Neural progenitor cell (in vitro differentiated cells): ENCODE data around the gene CCSER1. TPM values are rescaled to one million over a fixed set of nuclear protein-coding genes. Genes with fewer than 3 reads are reported as not detected.

Source experiments
- DNase-seq: peaks from one replicate; pipeline ENCODE4 v3.0.0-alpha.2; 2016; ENCODE audit warnings: low spot score
- H2AFZ ChIP-seq: fragments of 200-600 bp; sonication (generic); replicated peaks from 2 replicates; pipeline ENCODE4 v1.6.1; 2016; ENCODE audit warnings: antibody characterized with exemption
- H3F3A ChIP-seq: fragments of 200-600 bp; sonication (generic); 2 replicates; pipeline ENCODE4 v1.6.1; 2016; ENCODE audit warnings: antibody characterized with exemption, low read depth
- H3K27ac ChIP-seq: fragments of 200-600 bp; sonication (generic); 2 replicates; pipeline ENCODE4 v1.5.1; 2016; ENCODE audit warnings: mild to moderate bottlenecking
- H3K27me3 ChIP-seq: fragments of 200-600 bp; sonication (generic); 2 replicates; pipeline ENCODE4 v1.6.1; 2016; ENCODE audit warnings: mild to moderate bottlenecking, moderate library complexity
- H3K36me3 ChIP-seq: fragments of 200-600 bp; sonication (generic); 2 replicates; pipeline ENCODE4 v1.5.1; 2016
- H3K4me1 ChIP-seq: fragments of 200-600 bp; sonication (generic); 2 replicates; pipeline ENCODE4 v1.6.1; 2016; ENCODE audit warnings: mixed run types
- H3K4me2 ChIP-seq: fragments of 200-600 bp; sonication (generic); 2 replicates; pipeline ENCODE4 v1.6.1; 2016
- H3K4me3 ChIP-seq: fragments of 200-600 bp; sonication (generic); 2 replicates; pipeline ENCODE4 v1.5.1; 2016
- H3K79me2 ChIP-seq: fragments of 200-600 bp; sonication (generic); 2 replicates; pipeline ENCODE4 v1.6.1; 2016; ENCODE audit warnings: low read depth
- H3K9ac ChIP-seq: fragments of 200-600 bp; sonication (generic); 2 replicates; pipeline ENCODE4 v1.6.1; 2016
- H3K9me3 ChIP-seq: fragments of 200-600 bp; sonication (generic); 2 replicates; pipeline ENCODE4 v1.5.1; 2016; ENCODE audit warnings: low read depth
- H4K20me1 ChIP-seq: fragments of 200-600 bp; sonication (generic); 2 replicates; pipeline ENCODE4 v1.6.1; 2016; ENCODE audit warnings: low read depth
- H3K27ac Mint-ChIP-seq: 3 replicates; pipeline ENCODE4 v1.8.0; 2021; ENCODE audit warnings: mixed read lengths
- H3K27me3 Mint-ChIP-seq: 2 replicates; pipeline ENCODE4 v1.8.0; 2022; ENCODE audit warnings: low read depth, mild to moderate bottlenecking, inconsistent platforms, moderate library complexity, mixed read lengths; ENCODE audit not compliant: insufficient read depth
- H3K36me3 Mint-ChIP-seq: 3 replicates; pipeline ENCODE4 v1.8.0; 2021; ENCODE audit warnings: mixed read lengths
- H3K4me1 Mint-ChIP-seq: 3 replicates; pipeline ENCODE4 v1.8.0; 2021; ENCODE audit warnings: mixed read lengths
- H3K4me3 Mint-ChIP-seq: 3 replicates; pipeline ENCODE4 v1.8.0; 2021; ENCODE audit warnings: mild to moderate bottlenecking, moderate library complexity, mixed read lengths
- H3K9me3 Mint-ChIP-seq: 3 replicates; pipeline ENCODE4 v1.8.0; 2020; ENCODE audit warnings: mixed read lengths
- CTCF ChIP-seq: fragments of 200-600 bp; sonication (generic); IDR thresholded peaks from 2 replicates; pipeline ENCODE4 v1.5.1; 2017; ENCODE audit warnings: antibody characterized with exemption, mild to moderate bottlenecking
- EZH2 ChIP-seq: fragments of 200-600 bp; sonication (generic); IDR thresholded peaks from 2 replicates; pipeline ENCODE4 v1.6.1; 2017; ENCODE audit warnings: antibody characterized with exemption, mild to moderate bottlenecking, moderate library complexity
- EZH2phosphoT487 ChIP-seq: fragments of 200-600 bp; sonication (generic); IDR thresholded peaks from 2 replicates; pipeline ENCODE4 v1.6.1; 2017; ENCODE audit warnings: antibody characterized with exemption
- total RNA-seq: library from RNA; depleted of rRNA; stranded (reverse); fragments of >200 nt; gene quantifications from 2 replicates; pipeline ENCODE4 v1.2.3, GENCODE V29; 2015; ENCODE audit warnings: low replicate concordance

CCSER1 gene
- total RNA-seq, 1 donor from 2014 or later: 0.77 TPM

- Mint-ChIP-seq H3K4me3 (no peak overlapping the region), H3K9me3 (no peaks in the 10 kb centered on the region), H3K27ac (no peak overlapping the region), H3K27me3 (no peaks in the 10 kb centered on the region), H3K4me1 (peaks cover 2% of the 10 kb centered on the region), H3K36me3 (no peaks in the 10 kb centered on the region)
- Histone ChIP-seq H3K27me3 (no peaks in the 10 kb centered on the region), H3K9me3 (no peaks in the 10 kb centered on the region), H3K9ac (no peak overlapping the region), H3K4me2 (no peak overlapping the region), H2AFZ (no peak overlapping the region), H4K20me1 (no peaks in the 10 kb centered on the region), H3K79me2 (no peaks in the 10 kb centered on the region), H3K36me3 (no peaks in the 10 kb centered on the region), H3F3A (no peaks in the 10 kb centered on the region), H3K27ac (no peak overlapping the region), H3K4me1 (peaks cover 14% of the 10 kb centered on the region), H3K4me3 (no peak overlapping the region)
- no peak for DNase-seq
- TF ChIP-seq EZH2: no peak
- TF ChIP-seq EZH2phosphoT487: no peak
- no peak for TF ChIP-seq CTCF
Measured at GRCh38 chr4:90443231-90443630, 316.0 kb downstream of the CCSER1 start.

- Histone ChIP-seq H3K27ac (no peak overlapping the region), H3K4me3 (no peak overlapping the region), H3K4me2 (no peak overlapping the region), H3K27me3 (no peaks in the 10 kb centered on the region), H2AFZ (no peak overlapping the region), H3K79me2 (no peaks in the 10 kb centered on the region), H3K9me3 (no peaks in the 10 kb centered on the region), H3K4me1 (peaks cover 8% of the 10 kb centered on the region), H3K9ac (no peak overlapping the region), H3K36me3 (no peaks in the 10 kb centered on the region), H4K20me1 (no peaks in the 10 kb centered on the region), H3F3A (no peaks in the 10 kb centered on the region)
- Mint-ChIP-seq H3K9me3 (no peaks in the 10 kb centered on the region), H3K4me3 (no peak overlapping the region), H3K27ac (no peak overlapping the region), H3K36me3 (no peaks in the 10 kb centered on the region), H3K27me3 (no peaks in the 10 kb centered on the region), H3K4me1 (no peaks in the 10 kb centered on the region)
- TF ChIP-seq EZH2phosphoT487: no peak
- no peak for TF ChIP-seq CTCF
- TF ChIP-seq EZH2: no peak
- no peak for DNase-seq
Measured at GRCh38 chr4:90444904-90445303, 317.7 kb downstream of the CCSER1 start.

- Histone ChIP-seq H3K4me3 (no peak overlapping the region), H3K4me1 (peaks cover 5% of the 10 kb centered on the region), H3K79me2 (no peaks in the 10 kb centered on the region), H2AFZ (no peak overlapping the region), H3K27ac (no peak overlapping the region), H3K9me3 (no peaks in the 10 kb centered on the region), H3K9ac (no peak overlapping the region), H4K20me1 (no peaks in the 10 kb centered on the region), H3K4me2 (no peak overlapping the region), H3K27me3 (no peaks in the 10 kb centered on the region), H3K36me3 (no peaks in the 10 kb centered on the region), H3F3A (no peaks in the 10 kb centered on the region)
- TF ChIP-seq EZH2phosphoT487 (no peak), EZH2 (no peak), CTCF (no peak)
- H3K4me1 Mint-ChIP-seq: no peaks in the 10 kb centered on the region
- H3K27ac Mint-ChIP-seq: no peak overlapping the region
- H3K4me3 Mint-ChIP-seq: no peak overlapping the region
- no peaks in the 10 kb centered on the region for H3K27me3 Mint-ChIP-seq
- no peaks in the 10 kb centered on the region for H3K36me3 Mint-ChIP-seq
- no peak for DNase-seq
- no peaks in the 10 kb centered on the region for H3K9me3 Mint-ChIP-seq
Measured at GRCh38 chr4:90445380-90445779, 318.2 kb downstream of the CCSER1 start.

DNA sequence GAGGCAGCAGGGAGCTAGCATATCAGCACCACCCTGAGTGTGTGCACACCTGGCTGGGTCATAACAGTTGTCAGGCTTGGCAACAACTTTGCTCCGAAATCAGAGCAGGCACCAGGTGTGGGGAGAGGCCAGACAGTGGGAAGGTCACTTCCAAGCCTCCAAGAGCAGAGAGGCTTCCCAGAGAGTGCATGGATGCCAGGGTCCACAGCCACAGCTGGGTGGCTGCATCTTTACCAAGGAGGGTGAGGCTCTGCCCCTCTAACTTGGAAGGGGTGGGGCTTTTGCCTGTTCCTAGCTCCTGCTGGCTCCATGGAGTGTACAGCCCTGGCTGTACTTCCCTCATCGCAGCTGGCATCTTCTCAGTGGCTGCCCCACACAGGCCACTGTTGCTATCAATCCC, 322.4 kb downstream of the CCSER1 start:
- H3K4me2 ChIP-seq: no peak overlapping the region
- Mint-ChIP-seq H3K27me3 (no peaks in the 10 kb centered on the region), H3K36me3 (no peaks in the 10 kb centered on the region), H3K27ac (no peak overlapping the region), H3K4me1 (no peaks in the 10 kb centered on the region), H3K4me3 (no peak overlapping the region), H3K9me3 (no peaks in the 10 kb centered on the region)
- H3K4me1 ChIP-seq: no peaks in the 10 kb centered on the region
- no peak for DNase-seq
- H4K20me1 ChIP-seq: no peaks in the 10 kb centered on the region
- no peak overlapping the region for H3K27ac ChIP-seq
- no peaks in the 10 kb centered on the region for H3K79me2 ChIP-seq
- no peak overlapping the region for H3K4me3 ChIP-seq
- H3K9ac ChIP-seq: no peak overlapping the region
- no peaks in the 10 kb centered on the region for H3K9me3 ChIP-seq
- H3K27me3 ChIP-seq: no peaks in the 10 kb centered on the region
- no peaks in the 10 kb centered on the region for H3K36me3 ChIP-seq
- TF ChIP-seq EZH2 (no peak), CTCF (no peak), EZH2phosphoT487 (no peak)
- no peaks in the 10 kb centered on the region for H3F3A ChIP-seq
- H2AFZ ChIP-seq: no peak overlapping the region
